IPS-11a (cell line): ENCODE data around the gene FLYWCH1.
"Not testable (repeated sequence)": the region's sequence is repeated elsewhere in the genome, so short reads cannot be mapped to it uniquely, and the experiment has no call there.

Experiments used
- H3K4me3 ChIP-seq: one replicate; pipeline ENCODE4 v1.5.1; 2013; ENCODE audit warnings: low read depth, low read length, control low read depth

Gene FLYWCH1

GRCh38 chr16:2924901-2925755 is 13.4 kb downstream of the FLYWCH1 start:
- H3K4me3 ChIP-seq, result no peak overlapping the region

GRCh38 chr16:2925951-2926649 is 14.4 kb downstream of the FLYWCH1 start:
- H3K4me3 ChIP-seq, result no peak overlapping the region

GRCh38 chr16:2926650-2926999 is 14.9 kb downstream of the FLYWCH1 start:
- H3K4me3 ChIP-seq, result no peak overlapping the region

GRCh38 chr16:2927010-2927646 is 15.4 kb downstream of the FLYWCH1 start:
- no peak overlapping the region for H3K4me3 ChIP-seq

- not testable (repeated sequence) for H3K4me3 ChIP-seq
Observed at GRCh38 chr16:2928151-2928550, 16.4 kb downstream of the FLYWCH1 start.

GRCh38 chr16:2928796-2929195 is 17.1 kb downstream of the FLYWCH1 start:
- H3K4me3 ChIP-seq, result no peak overlapping the region

- H3K4me3 ChIP-seq, result no peak overlapping the region
Observed at GRCh38 chr16:2929693-2930092, 18.0 kb downstream of the FLYWCH1 start.

GRCh38 chr16:2930236-2930635 is 18.5 kb downstream of the FLYWCH1 start:
- no peak overlapping the region for H3K4me3 ChIP-seq

- H3K4me3 ChIP-seq, result not testable (repeated sequence)
Observed at GRCh38 chr16:2931231-2931914, 19.6 kb downstream of the FLYWCH1 start.

GRCh38 chr16:2933136-2933535 is 21.4 kb downstream of the FLYWCH1 start:
- no peak overlapping the region for H3K4me3 ChIP-seq

GRCh38 chr16:2933701-2934100 is 22.0 kb downstream of the FLYWCH1 start:
- no peak overlapping the region for H3K4me3 ChIP-seq

GRCh38 chr16:2934450-2934849 is 22.7 kb downstream of the FLYWCH1 start:
- no peak overlapping the region for H3K4me3 ChIP-seq

GRCh38 chr16:2936436-2937011 is 24.8 kb downstream of the FLYWCH1 start:
- H3K4me3 ChIP-seq, result no peak overlapping the region

GRCh38 chr16:2937170-2937569 is 25.4 kb downstream of the FLYWCH1 start:
- no peak overlapping the region for H3K4me3 ChIP-seq

GRCh38 chr16:2938206-2938605 is 26.5 kb downstream of the FLYWCH1 start:
- no peak overlapping the region for H3K4me3 ChIP-seq

- H3K4me3 ChIP-seq, result no peak overlapping the region
Observed at GRCh38 chr16:2939968-2940367, 28.2 kb downstream of the FLYWCH1 start.

- no peak overlapping the region for H3K4me3 ChIP-seq
Observed at GRCh38 chr16:2942045-2942444, 30.3 kb downstream of the FLYWCH1 start.

- not testable (repeated sequence) for H3K4me3 ChIP-seq
Observed at GRCh38 chr16:2943716-2944115, 32.0 kb downstream of the FLYWCH1 start.

- no peak overlapping the region for H3K4me3 ChIP-seq
Observed at GRCh38 chr16:2946649-2947048, 34.9 kb downstream of the FLYWCH1 start.

GRCh38 chr16:2948807-2949704 is 37.3 kb downstream of the FLYWCH1 start:
- no peak overlapping the region for H3K4me3 ChIP-seq
